HG03103 (cell line): ENCODE measurements around the gene LRBA.
A peak's percentile ranks its signal among the peaks of the same experiment; 100 is the strongest.
"Not testable (repeated sequence)": the region's sequence is repeated elsewhere in the genome, so short reads cannot be mapped to it uniquely, and the experiment has no call there.

Experiments
- ATAC-seq: cut with Tn5 transposase; IDR thresholded peaks from one replicate; pipeline ENCODE4 v1.9.1; 2021; ENCODE audit warnings: low read depth; ENCODE audit not compliant: unreplicated experiment

LRBA gene, protein sequence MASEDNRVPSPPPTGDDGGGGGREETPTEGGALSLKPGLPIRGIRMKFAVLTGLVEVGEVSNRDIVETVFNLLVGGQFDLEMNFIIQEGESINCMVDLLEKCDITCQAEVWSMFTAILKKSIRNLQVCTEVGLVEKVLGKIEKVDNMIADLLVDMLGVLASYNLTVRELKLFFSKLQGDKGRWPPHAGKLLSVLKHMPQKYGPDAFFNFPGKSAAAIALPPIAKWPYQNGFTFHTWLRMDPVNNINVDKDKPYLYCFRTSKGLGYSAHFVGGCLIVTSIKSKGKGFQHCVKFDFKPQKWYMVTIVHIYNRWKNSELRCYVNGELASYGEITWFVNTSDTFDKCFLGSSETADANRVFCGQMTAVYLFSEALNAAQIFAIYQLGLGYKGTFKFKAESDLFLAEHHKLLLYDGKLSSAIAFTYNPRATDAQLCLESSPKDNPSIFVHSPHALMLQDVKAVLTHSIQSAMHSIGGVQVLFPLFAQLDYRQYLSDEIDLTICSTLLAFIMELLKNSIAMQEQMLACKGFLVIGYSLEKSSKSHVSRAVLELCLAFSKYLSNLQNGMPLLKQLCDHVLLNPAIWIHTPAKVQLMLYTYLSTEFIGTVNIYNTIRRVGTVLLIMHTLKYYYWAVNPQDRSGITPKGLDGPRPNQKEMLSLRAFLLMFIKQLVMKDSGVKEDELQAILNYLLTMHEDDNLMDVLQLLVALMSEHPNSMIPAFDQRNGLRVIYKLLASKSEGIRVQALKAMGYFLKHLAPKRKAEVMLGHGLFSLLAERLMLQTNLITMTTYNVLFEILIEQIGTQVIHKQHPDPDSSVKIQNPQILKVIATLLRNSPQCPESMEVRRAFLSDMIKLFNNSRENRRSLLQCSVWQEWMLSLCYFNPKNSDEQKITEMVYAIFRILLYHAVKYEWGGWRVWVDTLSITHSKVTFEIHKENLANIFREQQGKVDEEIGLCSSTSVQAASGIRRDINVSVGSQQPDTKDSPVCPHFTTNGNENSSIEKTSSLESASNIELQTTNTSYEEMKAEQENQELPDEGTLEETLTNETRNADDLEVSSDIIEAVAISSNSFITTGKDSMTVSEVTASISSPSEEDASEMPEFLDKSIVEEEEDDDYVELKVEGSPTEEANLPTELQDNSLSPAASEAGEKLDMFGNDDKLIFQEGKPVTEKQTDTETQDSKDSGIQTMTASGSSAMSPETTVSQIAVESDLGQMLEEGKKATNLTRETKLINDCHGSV (N-terminal part only)

GRCh38 chr4:151014521-151015458 is at the start of gene LRBA:
Gene LRBA, minus strand, starts transcription at chr4:151015284. Its CDS starts 642 bp downstream, at chr4:151014642.
- peak; percentile 62 for ATAC-seq

DNA sequence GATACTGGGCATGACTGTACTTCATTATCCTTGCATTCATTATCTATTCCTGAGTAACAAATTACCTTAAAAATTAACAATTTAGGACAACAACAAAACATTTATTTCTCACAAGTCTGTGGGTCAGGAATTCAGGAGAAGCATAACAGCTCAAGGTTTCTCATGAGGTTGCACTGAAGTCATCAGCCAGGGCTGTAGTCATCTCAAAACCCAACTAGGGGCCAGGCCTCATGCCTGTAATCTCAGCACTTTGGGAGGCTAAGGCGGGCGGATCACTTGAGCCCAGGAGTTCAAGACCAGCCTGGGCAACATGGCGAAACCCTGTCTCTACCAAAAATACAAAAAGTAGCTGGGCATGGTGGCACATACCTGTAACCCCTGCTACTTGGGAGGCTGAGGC is 48.1 kb upstream of the LRBA start:
- ATAC-seq: not testable (repeated sequence)

GRCh38 chr4:151055539-151055938 is 40.5 kb upstream of the LRBA start:
- no peak for ATAC-seq

DNA sequence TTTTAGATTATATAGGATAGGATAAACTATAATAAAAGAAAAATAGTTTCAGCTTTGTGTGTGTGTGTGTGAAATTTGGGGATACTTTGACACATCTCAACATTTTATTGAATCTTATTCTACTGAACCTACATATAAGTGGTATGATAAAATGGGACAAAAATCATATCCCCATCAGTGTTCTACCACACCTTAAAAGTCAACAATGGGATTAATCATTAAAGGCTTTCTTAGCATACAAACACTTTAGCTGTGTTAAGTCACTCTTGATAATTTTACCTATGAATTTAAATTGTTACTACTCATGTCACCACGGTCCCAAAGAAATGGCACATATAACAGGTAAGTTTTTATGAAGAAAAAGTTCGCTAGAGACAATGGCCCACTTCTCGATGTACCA is 37.7 kb upstream of the LRBA start:
- no peak for ATAC-seq

- ATAC-seq: no peak
Measured at GRCh38 chr4:151049430-151049884, 34.4 kb upstream of the LRBA start.

DNA sequence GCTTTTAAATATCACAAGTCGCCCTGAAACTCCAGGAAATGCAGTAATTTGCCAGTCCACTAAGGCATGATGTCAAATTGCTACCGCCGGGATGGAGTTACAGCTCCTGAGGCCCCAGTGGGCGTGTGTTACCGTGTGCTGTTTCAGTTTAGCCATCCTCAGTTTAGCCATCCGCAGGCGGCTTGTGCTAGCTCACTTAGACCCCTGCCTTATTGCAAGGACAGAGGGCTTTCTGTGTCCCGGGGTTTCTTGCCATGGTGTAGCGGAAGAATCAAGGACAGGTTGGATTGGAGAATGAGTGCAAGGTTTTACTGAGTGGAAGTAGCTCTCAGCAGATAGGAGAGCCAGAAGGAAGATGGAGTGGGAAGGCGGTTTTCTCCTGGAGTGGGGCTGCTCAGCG is 33.8 kb upstream of the LRBA start:
- no peak for ATAC-seq

GRCh38 chr4:151046609-151047008 is 31.5 kb upstream of the LRBA start:
- no peak for ATAC-seq

- no peak for ATAC-seq
Measured at GRCh38 chr4:151045907-151046306, 30.8 kb upstream of the LRBA start.

- no peak for ATAC-seq
Measured at GRCh38 chr4:151043803-151044515, 28.9 kb upstream of the LRBA start.

GRCh38 chr4:151039733-151040132 is 24.6 kb upstream of the LRBA start:
- no peak for ATAC-seq

DNA sequence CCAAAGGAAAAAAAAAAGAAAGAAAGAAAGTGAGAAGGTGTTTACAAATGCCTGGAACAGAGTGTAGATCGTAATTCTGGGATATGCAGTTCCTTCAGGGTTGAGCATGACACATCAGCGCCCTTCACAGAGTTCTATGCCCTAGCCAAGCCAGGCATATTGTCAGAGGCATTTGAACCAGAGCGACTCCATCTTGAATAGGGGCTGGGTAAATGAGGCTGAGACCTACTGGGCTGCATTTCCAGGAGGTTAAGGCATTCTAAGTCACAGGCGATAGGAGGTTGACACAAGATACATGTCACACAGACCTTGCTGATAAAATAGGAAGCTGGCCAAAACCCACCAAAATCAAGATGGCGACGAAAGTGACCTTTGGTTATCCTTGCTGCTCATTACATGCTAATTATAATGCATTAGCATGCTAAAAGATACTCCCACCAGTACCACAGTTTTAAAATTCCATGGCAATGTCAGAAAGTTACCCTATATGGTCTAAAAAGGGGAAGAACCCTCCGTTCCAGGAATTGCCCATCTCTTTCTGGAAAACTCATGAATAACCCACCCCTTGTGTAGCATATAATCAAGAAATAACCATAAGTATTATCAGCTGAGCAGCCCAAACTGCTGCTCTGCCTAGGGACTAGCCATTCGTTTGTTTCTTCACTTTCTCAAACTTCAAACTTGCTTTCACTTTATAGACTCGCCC is 23.5 kb upstream of the LRBA start:
- no peak for ATAC-seq

DNA sequence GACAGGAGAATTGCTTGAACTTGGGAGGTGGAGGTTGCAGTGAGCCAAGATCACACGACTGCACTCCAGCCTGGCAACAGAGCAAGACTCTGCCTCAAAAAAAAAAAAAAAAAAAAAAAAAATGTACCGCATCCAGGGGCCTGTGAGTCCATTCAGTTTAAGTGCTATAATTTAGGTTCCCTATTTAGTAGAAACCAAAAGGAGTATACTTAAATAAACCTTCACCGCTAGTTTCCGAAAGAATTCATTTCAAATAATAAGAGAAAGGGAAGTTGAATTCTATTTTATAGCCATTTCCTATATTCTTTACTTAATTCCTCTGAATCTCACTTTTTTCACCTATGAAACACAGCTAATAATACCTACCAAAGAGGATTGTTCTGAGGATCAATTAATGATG is 20.8 kb upstream of the LRBA start:
- no peak for ATAC-seq

GRCh38 chr4:151035328-151035727 is 20.2 kb upstream of the LRBA start:
- no peak for ATAC-seq

GRCh38 chr4:151034829-151035228 is 19.7 kb upstream of the LRBA start:
- no peak for ATAC-seq

DNA sequence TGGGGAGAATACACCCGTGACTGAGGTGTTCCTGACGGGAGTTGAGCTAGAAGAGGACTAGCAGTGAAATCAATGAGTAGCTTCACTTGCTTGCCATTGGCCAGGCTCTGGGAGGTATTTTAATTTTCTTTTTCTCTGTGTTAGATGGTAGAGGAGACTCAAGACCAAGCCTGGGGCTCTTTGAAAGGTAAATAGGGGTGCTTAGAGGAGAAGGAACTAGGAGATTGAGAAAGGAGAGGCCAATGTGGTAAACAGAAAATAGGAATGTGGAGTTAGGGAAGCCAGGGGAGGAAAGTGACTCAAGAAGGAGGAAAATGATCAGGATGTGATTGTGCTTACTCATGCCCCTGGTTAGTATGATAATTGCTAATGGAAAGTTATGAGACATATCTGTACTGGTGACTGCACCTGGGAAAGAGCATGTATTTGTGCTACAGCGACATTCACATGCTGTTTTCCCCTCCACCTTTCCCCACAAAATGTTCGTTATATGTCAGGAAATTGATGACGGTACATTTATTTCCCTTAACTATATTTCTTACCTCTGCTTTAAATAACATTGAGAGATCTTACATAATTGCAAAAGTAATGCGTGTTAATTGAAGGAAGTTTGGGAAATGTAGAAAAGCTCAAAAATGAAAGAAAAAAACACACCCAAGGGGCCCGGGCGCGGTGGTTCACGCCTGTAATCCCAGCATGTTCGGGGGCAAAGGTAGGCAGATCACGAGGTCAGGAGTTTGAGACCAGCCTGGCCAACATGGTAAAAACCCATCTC is 16.9 kb upstream of the LRBA start:
- no peak for ATAC-seq

DNA sequence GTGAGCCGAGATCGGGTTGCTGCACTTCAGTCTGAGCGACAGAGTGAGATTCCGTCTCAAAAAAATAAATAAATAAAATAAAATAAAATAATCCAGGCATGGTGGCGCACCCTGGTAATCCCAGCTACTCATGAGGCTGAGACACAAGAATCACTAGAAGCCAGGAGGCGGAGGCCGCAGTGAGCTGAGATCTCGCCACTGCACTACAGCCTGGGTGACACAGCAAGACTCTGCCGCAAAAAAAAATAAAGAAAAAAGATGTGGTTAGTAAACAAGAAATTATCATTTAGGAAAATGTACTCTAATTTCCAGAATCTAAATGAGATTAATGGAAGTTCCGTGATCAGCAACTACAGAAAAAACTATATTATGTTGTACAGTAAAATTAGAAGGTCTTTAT is 14.5 kb upstream of the LRBA start:
- no peak for ATAC-seq

GRCh38 chr4:151029006-151029405 is 13.9 kb upstream of the LRBA start:
- not testable (repeated sequence) for ATAC-seq

DNA sequence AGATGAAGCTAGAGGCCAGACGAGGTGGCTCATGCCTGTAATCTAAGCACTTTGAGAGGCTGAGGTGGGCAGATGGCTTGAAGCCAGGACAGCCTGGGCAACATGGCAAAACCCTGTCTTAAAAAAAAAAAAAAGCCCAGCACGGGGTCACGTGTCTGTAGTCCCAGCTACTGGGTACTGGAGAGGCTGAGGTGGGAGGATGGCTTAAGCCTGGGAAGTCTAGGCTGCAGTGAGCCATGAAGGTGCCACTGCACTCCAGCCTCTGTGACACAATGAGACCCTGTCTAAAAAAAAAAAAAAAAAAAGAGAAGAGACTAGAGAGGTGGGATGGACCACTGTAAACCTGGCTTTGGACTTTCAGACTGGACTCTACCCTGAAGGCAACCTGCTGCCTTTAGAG is 10.7 kb upstream of the LRBA start:
- ATAC-seq: no peak
